Pons (tissue), 1 donor: ENCODE measurements around the gene BCAR1.
"Not testable (repeated sequence)": the region's sequence is repeated elsewhere in the genome, so short reads cannot be mapped to it uniquely, and the experiment has no call there.

Experiments
- DNase-seq: peaks from one replicate; pipeline ENCODE4 v3.0.0-alpha.2; 2016; ENCODE audit warnings: low spot score

The BCAR1 gene

GRCh38 chr16:75225092-75225491 lies 26.3 kb downstream of the BCAR1 start:
- no peak for DNase-seq

- DNase-seq = no peak
Measured at GRCh38 chr16:75224306-75225082, 26.9 kb downstream of the BCAR1 start.

GRCh38 chr16:75223129-75223528 lies 28.3 kb downstream of the BCAR1 start:
- not testable (repeated sequence) for DNase-seq

GRCh38 chr16:75222271-75222783 lies 29.1 kb downstream of the BCAR1 start:
- DNase-seq = no peak

- DNase-seq = no peak
Measured at GRCh38 chr16:75219838-75220237, 31.6 kb downstream of the BCAR1 start.

- DNase-seq = no peak
Measured at GRCh38 chr16:75219088-75219487, 32.3 kb downstream of the BCAR1 start.

- peak; percentile 51 for DNase-seq
Measured at GRCh38 chr16:75218256-75219076, 33.0 kb downstream of the BCAR1 start, which contains the start of gene CTRB1. CTRB1 (plus strand) TSS chr16:75218988; CDS start chr16:75219008, 20 bp downstream.

GRCh38 chr16:75217389-75217851 lies 34.0 kb downstream of the BCAR1 start:
- no peak for DNase-seq

- DNase-seq = no peak
Measured at GRCh38 chr16:75216576-75216975, 34.8 kb downstream of the BCAR1 start.

GRCh38 chr16:75216127-75216526 lies 35.3 kb downstream of the BCAR1 start:
- DNase-seq = no peak

GRCh38 chr16:75211286-75211685 lies 40.1 kb downstream of the BCAR1 start:
- not testable (repeated sequence) for DNase-seq

GRCh38 chr16:75209944-75210343 lies 41.5 kb downstream of the BCAR1 start:
- DNase-seq = no peak

GRCh38 chr16:75209514-75209913 lies 41.9 kb downstream of the BCAR1 start:
- not testable (repeated sequence) for DNase-seq

- no peak for DNase-seq
Measured at GRCh38 chr16:75208861-75209505, 42.4 kb downstream of the BCAR1 start.

- no peak for DNase-seq
Measured at GRCh38 chr16:75208242-75208825, 43.1 kb downstream of the BCAR1 start.

- no peak for DNase-seq
Measured at GRCh38 chr16:75207831-75208230, 43.6 kb downstream of the BCAR1 start.

GRCh38 chr16:75206749-75207451 lies 44.5 kb downstream of the BCAR1 start, which contains the start of gene CTRB2:
CTRB2 (minus strand) TSS chr16:75207161; CDS start chr16:75207141, 20 bp downstream.
- DNase-seq = no peak

- not testable (repeated sequence) for DNase-seq
Measured at GRCh38 chr16:75205961-75206748, 45.3 kb downstream of the BCAR1 start.

- not testable (repeated sequence) for DNase-seq
Measured at GRCh38 chr16:75205438-75205837, 46.0 kb downstream of the BCAR1 start.

- DNase-seq = not testable (repeated sequence)
Measured at GRCh38 chr16:75204905-75205304, 46.5 kb downstream of the BCAR1 start.
